ENCODE measurements around the gene TNRC18.

GRCh38 chr7:5467645-5468044, 44.0 kb upstream of the TNRC18 start:
- TF ChIP-seq, protein P1, sequence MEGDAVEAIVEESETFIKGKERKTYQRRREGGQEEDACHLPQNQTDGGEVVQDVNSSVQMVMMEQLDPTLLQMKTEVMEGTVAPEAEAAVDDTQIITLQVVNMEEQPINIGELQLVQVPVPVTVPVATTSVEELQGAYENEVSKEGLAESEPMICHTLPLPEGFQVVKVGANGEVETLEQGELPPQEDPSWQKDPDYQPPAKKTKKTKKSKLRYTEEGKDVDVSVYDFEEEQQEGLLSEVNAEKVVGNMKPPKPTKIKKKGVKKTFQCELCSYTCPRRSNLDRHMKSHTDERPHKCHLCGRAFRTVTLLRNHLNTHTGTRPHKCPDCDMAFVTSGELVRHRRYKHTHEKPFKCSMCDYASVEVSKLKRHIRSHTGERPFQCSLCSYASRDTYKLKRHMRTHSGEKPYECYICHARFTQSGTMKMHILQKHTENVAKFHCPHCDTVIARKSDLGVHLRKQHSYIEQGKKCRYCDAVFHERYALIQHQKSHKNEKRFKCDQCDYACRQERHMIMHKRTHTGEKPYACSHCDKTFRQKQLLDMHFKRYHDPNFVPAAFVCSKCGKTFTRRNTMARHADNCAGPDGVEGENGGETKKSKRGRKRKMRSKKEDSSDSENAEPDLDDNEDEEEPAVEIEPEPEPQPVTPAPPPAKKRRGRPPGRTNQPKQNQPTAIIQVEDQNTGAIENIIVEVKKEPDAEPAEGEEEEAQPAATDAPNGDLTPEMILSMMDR (conservative IDR thresholded peaks at IDR 0.05; ENCODE audit: low read length), result no peak
- no peak for TF ChIP-seq EZH2phosphoT487 (IDR thresholded peaks at IDR 0.05; ENCODE audit: borderline replicate concordance)
